Smooth muscle cell (in vitro differentiated cells): ENCODE measurements around the gene CLNK. TPM values are rescaled to one million over a fixed set of nuclear protein-coding genes. Genes with fewer than 3 reads are reported as not detected.

Experiments used
- DNase-seq: peaks from one replicate; lab custom pipeline; 2025; ENCODE audit not compliant: unreplicated experiment; lab: John Stamatoyannopoulos, UW
- H2AFZ ChIP-seq: fragments of 200-600 bp; sonication (generic); 2 replicates; pipeline ENCODE4 v1.6.0; 2016; ENCODE audit warnings: antibody characterized with exemption, low read depth, mild to moderate bottlenecking
- H3F3A ChIP-seq: fragments of 200-600 bp; sonication (generic); 2 replicates; pipeline ENCODE4 v1.6.0; 2017; ENCODE audit warnings: antibody characterized with exemption, low read depth
- H3K27ac ChIP-seq: fragments of 200-600 bp; sonication (generic); 2 replicates; pipeline ENCODE4 v1.5.1; 2016; ENCODE audit warnings: low read depth, mild to moderate bottlenecking
- H3K27me3 ChIP-seq: fragments of 200-600 bp; sonication (generic); 2 replicates; pipeline ENCODE4 v1.6.1; 2016; ENCODE audit warnings: low read depth, mild to moderate bottlenecking
- H3K36me3 ChIP-seq: fragments of 200-600 bp; sonication (generic); 2 replicates; pipeline ENCODE4 v1.5.1; 2016; ENCODE audit warnings: low read depth
- H3K4me1 ChIP-seq: fragments of 200-600 bp; sonication (generic); 2 replicates; pipeline ENCODE4 v1.5.1; 2016; ENCODE audit warnings: low read depth
- H3K4me2 ChIP-seq: fragments of 200-600 bp; sonication (generic); 2 replicates; pipeline ENCODE4 v1.6.0; 2016; ENCODE audit warnings: mild to moderate bottlenecking
- H3K4me3 ChIP-seq: fragments of 200-600 bp; sonication (generic); 2 replicates; pipeline ENCODE4 v1.5.1; 2016; ENCODE audit warnings: mild to moderate bottlenecking
- H3K79me2 ChIP-seq: fragments of 200-600 bp; sonication (generic); 2 replicates; pipeline ENCODE4 v1.6.0; 2016; ENCODE audit warnings: low read depth, mild to moderate bottlenecking
- H3K9ac ChIP-seq: fragments of 200-600 bp; sonication (generic); 2 replicates; pipeline ENCODE4 v1.6.0; 2016; ENCODE audit warnings: low read depth
- H3K9me3 ChIP-seq: fragments of 200-600 bp; sonication (generic); replicated peaks from 2 replicates; pipeline ENCODE4 v1.5.1; 2016; ENCODE audit warnings: low read depth
- H4K20me1 ChIP-seq: fragments of 200-600 bp; sonication (generic); 2 replicates; pipeline ENCODE4 v1.6.0; 2016; ENCODE audit warnings: low read depth
- CTCF ChIP-seq: fragments of 200-600 bp; sonication (generic); IDR thresholded peaks from 2 replicates; pipeline ENCODE4 v1.5.1; 2017; ENCODE audit warnings: borderline replicate concordance, mild to moderate bottlenecking, antibody characterized with exemption; ENCODE audit not compliant: insufficient read depth, poor library complexity, severe bottlenecking
- WGBS: methylation state at CpG from one replicate; pipeline ENCODE4 v1.1.7; 2016; ENCODE audit warnings: low lambda C conversion rate; 5-methylcytosine and 5-hydroxymethylcytosine counted together
- polyA plus RNA-seq: library from polyadenylated mRNA; unstranded; fragments of >200 nt; fragmentation: Nextera tagmentation; extraction: Ambion mirVana; gene quantifications from 2 replicates; pipeline ENCODE4 v1.2.1, GENCODE V29; 2016
- total RNA-seq: library from RNA; depleted of rRNA; stranded (reverse); fragments of >200 nt; gene quantifications from 2 replicates; pipeline ENCODE4 v1.2.3, GENCODE V29; 2014

Gene CLNK
- total and polyA plus RNA-seq, 2 experiments from 2014 or later: not detected

- Histone ChIP-seq H3K4me1 (no peaks in the 10 kb centered on the region), H3K4me3 (no peak overlapping the region), H3K9ac (no peak overlapping the region), H3K27ac (no peak overlapping the region), H3K79me2 (no peaks in the 10 kb centered on the region), H3K4me2 (no peak overlapping the region), H4K20me1 (no peaks in the 10 kb centered on the region), H3K9me3 (no peaks in the 10 kb centered on the region), H3F3A (no peaks in the 10 kb centered on the region), H2AFZ (no peak overlapping the region), H3K27me3 (no peaks in the 10 kb centered on the region), H3K36me3 (no peaks in the 10 kb centered on the region)
- DNase-seq: no peak
- TF ChIP-seq CTCF: no peak
- 71% methylated on average over 3 of the region's 3 CpGs for WGBS
These were observed 47.8 kb upstream of the CLNK start for GRCh38 chr4:10732235-10732913.

- Histone ChIP-seq H3K27ac (no peak overlapping the region), H3F3A (no peaks in the 10 kb centered on the region), H3K9ac (no peak overlapping the region), H3K4me2 (no peak overlapping the region), H4K20me1 (no peaks in the 10 kb centered on the region), H3K36me3 (no peaks in the 10 kb centered on the region), H3K4me3 (no peak overlapping the region), H3K9me3 (no peaks in the 10 kb centered on the region), H3K27me3 (no peaks in the 10 kb centered on the region), H3K79me2 (no peaks in the 10 kb centered on the region), H3K4me1 (no peaks in the 10 kb centered on the region), H2AFZ (no peak overlapping the region)
- DNase-seq: no peak
- no peak for TF ChIP-seq CTCF
- 70% methylated on average over 3 of the region's 3 CpGs for WGBS
These were observed 47.1 kb upstream of the CLNK start for GRCh38 chr4:10731690-10732089.

- Histone ChIP-seq H3F3A (no peaks in the 10 kb centered on the region), H4K20me1 (no peaks in the 10 kb centered on the region), H3K9ac (no peak overlapping the region), H3K4me1 (no peaks in the 10 kb centered on the region), H3K27me3 (no peaks in the 10 kb centered on the region), H2AFZ (no peak overlapping the region), H3K27ac (no peak overlapping the region), H3K36me3 (no peaks in the 10 kb centered on the region), H3K4me3 (no peak overlapping the region), H3K79me2 (no peaks in the 10 kb centered on the region), H3K4me2 (no peak overlapping the region), H3K9me3 (no peaks in the 10 kb centered on the region)
- 95% methylated on average over 4 of the region's 4 CpGs for WGBS
- no peak for DNase-seq
- no peak for TF ChIP-seq CTCF
These were observed 46.6 kb upstream of the CLNK start for GRCh38 chr4:10731162-10731561.

GRCh38 chr4:10730590-10730989 is 46.0 kb upstream of the CLNK start:
- Histone ChIP-seq H3K79me2 (no peaks in the 10 kb centered on the region), H3K4me1 (no peaks in the 10 kb centered on the region), H3K9me3 (no peaks in the 10 kb centered on the region), H3K36me3 (no peaks in the 10 kb centered on the region), H3K4me2 (no peak overlapping the region), H3F3A (no peaks in the 10 kb centered on the region), H3K27me3 (no peaks in the 10 kb centered on the region), H3K27ac (no peak overlapping the region), H2AFZ (no peak overlapping the region), H3K4me3 (no peak overlapping the region), H3K9ac (no peak overlapping the region), H4K20me1 (no peaks in the 10 kb centered on the region)
- TF ChIP-seq CTCF: no peak
- 95% methylated on average over 7 of the region's 7 CpGs for WGBS
- DNase-seq: no peak
